Upper lobe of left lung (tissue), 6 donors: ENCODE results near the gene ZGLP1. TPM values are rescaled to one million over a fixed set of nuclear protein-coding genes. Genes with fewer than 3 reads are reported as not detected.

Experiments
- ATAC-seq, 2 donors: fragments of 200-7000 bp; cut with Tn5 transposase; one replicate each; pipeline ENCODE4 v1.9.1; 2022; ENCODE audit warnings: mild to moderate bottlenecking in 2 of 2, moderate library complexity in 2 of 2; ENCODE audit not compliant: low FRiP score in 2 of 2
- DNase-seq, 2 donors: peaks; one replicate each; pipeline ENCODE4 v3.0.0-alpha.2; 2019 to 2020
- H3K27ac ChIP-seq, 4 donors: fragments of 200-600 bp; sonication (generic); one replicate each; pipeline ENCODE4 v1.5.1; 2016 to 2019
- H3K27me3 ChIP-seq, 4 donors: fragments of 200-600 bp; sonication (generic); one replicate each; pipeline ENCODE4 v1.5.1; 2017 to 2019
- H3K36me3 ChIP-seq, 4 donors: fragments of 200-600 bp; sonication (generic); one replicate each; pipeline ENCODE4 v1.5.1; 2016 to 2019
- H3K4me1 ChIP-seq, 4 donors: fragments of 200-600 bp; sonication (generic); one replicate each; pipeline ENCODE4 v1.5.1; 2018 to 2019
- H3K4me3 ChIP-seq, 4 donors: fragments of 200-600 bp; sonication (generic); one replicate each; pipeline ENCODE4 v1.5.1; 2017 to 2019; ENCODE audit warnings: mild to moderate bottlenecking in 2 of 4, moderate library complexity in 1 of 4
- H3K9me3 ChIP-seq, 4 donors: fragments of 200-600 bp; sonication (generic); one replicate each; pipeline ENCODE4 v1.5.1; 2018 to 2019
- EP300 ChIP-seq, 4 donors: sonication (generic); formaldehyde crosslinking; IDR thresholded peaks; one replicate each; pipeline ENCODE4 v1.5.1; 2017; ENCODE audit warnings: antibody characterized with exemption in 4 of 4, control low read depth in 2 of 4
- POLR2A ChIP-seq, 4 donors: fragments of 450-650 bp; IDR thresholded peaks; one replicate each; pipeline ENCODE4 v1.5.1; 2016 to 2017; ENCODE audit warnings: antibody characterized with exemption in 4 of 4, mild to moderate bottlenecking in 2 of 4
- POLR2AphosphoS5 ChIP-seq, 2 donors: sonication (generic); formaldehyde crosslinking; IDR thresholded peaks; one replicate each; pipeline ENCODE4 v1.5.1; 2017; ENCODE audit warnings: antibody characterized with exemption in 2 of 2
- WGBS, 2 donors: methylation state at CpG; one replicate each; pipeline ENCODE4 v1.1.5; 2017 to 2018; 5-methylcytosine and 5-hydroxymethylcytosine counted together
- total RNA-seq, 6 donors: library from RNA; depleted of rRNA in 4 of 6; stranded (reverse); fragments of >200 nt in 4 of 6; gene quantifications; one replicate each; pipeline versions ENCODE4 v1.1.0 to v1.2.1, GENCODE V29; 2016 to 2021
- TF ChIP-seq, protein P1 (sequence below), 6 experiments: fragments of 450-650 bp in 4 of 6; fragments of 200-600 bp in 2 of 6; sonication (generic) in 2 of 6; IDR thresholded peaks; one replicate each; pipeline ENCODE4 v1.5.1; 2016 to 2019; ENCODE audit warnings: antibody characterized with exemption in 6 of 6
- donor health status: DM: no; HTN: no; CAD: no; lungs with moderate emphysema.
- donor health status: DM: no; HTN: yes; CAD: no; lungs with severe emphysema.

ZGLP1 gene
- total RNA-seq, 6 donors from 2014 or later, result 1.8 to 21.6 (median 5.4) TPM

DNA sequence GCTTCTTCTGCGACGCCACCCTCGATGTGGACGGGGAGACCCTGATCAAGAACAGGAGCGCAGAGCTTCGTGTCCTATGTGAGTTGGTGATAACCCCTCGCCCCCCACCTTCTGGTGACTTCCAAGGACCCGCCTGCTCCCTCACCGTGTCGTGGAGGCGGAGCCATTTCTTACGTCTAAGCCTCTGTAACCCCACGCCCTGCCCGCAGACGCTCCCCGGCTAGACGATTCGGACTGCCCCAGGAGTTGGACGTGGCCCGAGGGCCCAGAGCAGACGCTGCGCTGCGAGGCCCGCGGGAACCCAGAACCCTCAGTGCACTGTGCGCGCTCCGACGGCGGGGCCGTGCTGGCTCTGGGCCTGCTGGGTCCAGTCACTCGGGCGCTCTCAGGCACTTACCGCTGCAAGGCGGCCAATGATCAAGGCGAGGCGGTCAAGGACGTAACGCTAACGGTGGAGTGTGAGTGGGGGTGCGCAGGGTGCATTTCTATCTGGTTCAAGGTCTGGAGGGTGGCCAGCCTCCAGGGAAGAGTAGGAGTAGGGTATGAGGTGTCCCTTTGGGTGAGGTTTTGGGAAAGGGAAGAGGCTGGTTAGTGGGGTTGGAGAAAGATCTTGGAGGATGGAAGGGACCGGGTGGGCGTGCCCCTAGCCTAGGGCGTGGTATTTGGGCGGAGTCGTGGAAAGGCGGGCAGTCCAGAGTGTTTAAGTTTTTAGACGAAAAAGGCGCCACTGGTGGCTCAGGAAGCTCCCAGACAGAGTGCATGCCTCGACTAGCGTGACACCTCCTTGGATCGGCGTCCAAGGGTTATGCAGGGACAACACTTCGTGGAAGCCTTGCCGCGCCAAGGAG lies 16.6 kb downstream of the ZGLP1 start:
- no peaks in the 10 kb centered on the region for H3K9me3 ChIP-seq
- ATAC-seq (no peak), DNase-seq (peak; percentile 47 to 87)
- H3K27ac ChIP-seq, result peak overlapping the region in 2 of 4 donors; percentile 11 to 73
- peaks cover 0 to 50% (median 23%) of the 10 kb centered on the region in 4 donors for H3K27me3 ChIP-seq
- peak in 1 of 4 donors; percentile 48 for TF ChIP-seq POLR2A (IDR thresholded peaks at IDR 0.05)
- no peak for TF ChIP-seq EP300 (IDR thresholded peaks at IDR 0.05)
- TF ChIP-seq POLR2AphosphoS5 (IDR thresholded peaks at IDR 0.05), result no peak
- TF ChIP-seq, protein P1, sequence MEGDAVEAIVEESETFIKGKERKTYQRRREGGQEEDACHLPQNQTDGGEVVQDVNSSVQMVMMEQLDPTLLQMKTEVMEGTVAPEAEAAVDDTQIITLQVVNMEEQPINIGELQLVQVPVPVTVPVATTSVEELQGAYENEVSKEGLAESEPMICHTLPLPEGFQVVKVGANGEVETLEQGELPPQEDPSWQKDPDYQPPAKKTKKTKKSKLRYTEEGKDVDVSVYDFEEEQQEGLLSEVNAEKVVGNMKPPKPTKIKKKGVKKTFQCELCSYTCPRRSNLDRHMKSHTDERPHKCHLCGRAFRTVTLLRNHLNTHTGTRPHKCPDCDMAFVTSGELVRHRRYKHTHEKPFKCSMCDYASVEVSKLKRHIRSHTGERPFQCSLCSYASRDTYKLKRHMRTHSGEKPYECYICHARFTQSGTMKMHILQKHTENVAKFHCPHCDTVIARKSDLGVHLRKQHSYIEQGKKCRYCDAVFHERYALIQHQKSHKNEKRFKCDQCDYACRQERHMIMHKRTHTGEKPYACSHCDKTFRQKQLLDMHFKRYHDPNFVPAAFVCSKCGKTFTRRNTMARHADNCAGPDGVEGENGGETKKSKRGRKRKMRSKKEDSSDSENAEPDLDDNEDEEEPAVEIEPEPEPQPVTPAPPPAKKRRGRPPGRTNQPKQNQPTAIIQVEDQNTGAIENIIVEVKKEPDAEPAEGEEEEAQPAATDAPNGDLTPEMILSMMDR (IDR thresholded peaks at IDR 0.05), result no peak
- H3K4me3 ChIP-seq, result peak overlapping the region; percentile 3 to 64 (median 46)
- WGBS, 2 donors, result 37 to 45% methylated on average over 28 to 40 of the region's 56 CpGs
- H3K36me3 ChIP-seq, result no peaks in the 10 kb centered on the region
- H3K4me1 ChIP-seq, result peaks cover 77 to 83% (median 80%) of the 10 kb centered on the region in 4 donors

DNA sequence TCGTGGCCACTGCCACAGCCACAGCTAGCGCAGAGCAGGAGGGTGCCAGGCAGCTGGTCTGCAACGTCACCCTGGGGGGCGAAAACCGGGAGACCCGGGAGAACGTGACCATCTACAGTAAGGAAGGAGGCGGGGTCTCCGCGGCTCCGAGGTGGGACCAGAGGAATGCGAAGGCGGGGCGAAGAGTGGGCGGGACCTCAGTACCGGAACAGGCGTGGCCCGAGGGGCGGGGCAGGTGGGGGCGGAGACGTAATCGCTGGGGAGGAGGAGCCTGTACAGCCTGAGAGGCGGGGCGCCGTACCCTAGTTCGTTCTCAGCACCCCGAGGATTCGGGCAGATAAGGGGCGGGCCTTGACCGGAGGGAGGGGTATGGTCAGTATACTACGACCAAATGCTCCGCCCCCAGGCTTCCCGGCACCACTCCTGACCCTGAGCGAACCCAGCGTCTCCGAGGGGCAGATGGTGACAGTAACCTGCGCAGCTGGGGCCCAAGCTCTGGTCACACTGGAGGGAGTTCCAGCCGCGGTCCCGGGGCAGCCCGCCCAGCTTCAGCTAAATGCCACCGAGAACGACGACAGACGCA lies 17.3 kb downstream of the ZGLP1 start:
- peaks cover 82 to 90% (median 87%) of the 10 kb centered on the region in 4 donors for H3K4me1 ChIP-seq
- H3K27me3 ChIP-seq, result peaks cover 0 to 50% (median 23%) of the 10 kb centered on the region in 4 donors
- peak; percentile 79 to 89 for ATAC-seq

DNA sequence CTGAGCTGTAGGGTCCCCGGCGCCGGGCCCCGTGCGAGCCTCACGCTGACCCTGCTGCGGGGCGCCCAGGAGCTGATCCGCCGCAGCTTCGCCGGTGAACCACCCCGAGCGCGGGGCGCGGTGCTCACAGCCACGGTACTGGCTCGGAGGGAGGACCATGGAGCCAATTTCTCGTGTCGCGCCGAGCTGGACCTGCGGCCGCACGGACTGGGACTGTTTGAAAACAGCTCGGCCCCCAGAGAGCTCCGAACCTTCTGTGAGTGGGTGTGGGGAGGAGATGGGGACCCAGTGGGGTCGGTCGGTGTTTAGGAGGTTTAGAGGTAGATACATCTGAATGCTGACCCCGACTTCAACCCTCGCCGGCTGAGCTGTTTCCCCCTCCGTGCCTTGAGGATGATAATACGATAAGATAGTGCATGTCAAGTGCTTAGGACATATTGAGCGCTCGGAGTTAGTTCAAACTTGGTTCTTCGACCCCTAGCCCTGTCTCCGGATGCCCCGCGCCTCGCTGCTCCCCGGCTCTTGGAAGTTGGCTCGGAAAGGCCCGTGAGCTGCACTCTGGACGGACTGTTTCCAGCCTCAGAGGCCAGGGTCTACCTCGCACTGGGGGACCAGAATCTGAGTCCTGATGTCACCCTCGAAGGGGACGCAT lies 17.9 kb downstream of the ZGLP1 start:
- Histone ChIP-seq H3K27ac (peak overlapping the region; percentile 37 to 82 (median 66)), H3K4me1 (peaks cover 88 to 96% (median 93%) of the 10 kb centered on the region in 4 donors), H3K36me3 (no peaks in the 10 kb centered on the region), H3K27me3 (peaks cover 0 to 50% (median 23%) of the 10 kb centered on the region in 4 donors), H3K9me3 (no peaks in the 10 kb centered on the region), H3K4me3 (peak overlapping the region in 3 of 4 donors; percentile 39 to 64 (median 54))
- no peak for TF ChIP-seq EP300 (IDR thresholded peaks at IDR 0.05)
- TF ChIP-seq POLR2A (IDR thresholded peaks at IDR 0.05), result no peak
- TF ChIP-seq POLR2AphosphoS5 (IDR thresholded peaks at IDR 0.05), result no peak
- DNase-seq, result peak in 1 of 2 donors; percentile 91
- 1 to 6% methylated on average over 19 to 49 of the region's 49 CpGs for WGBS, 2 donors
- peak in 1 of 2 donors; percentile 5 for ATAC-seq

More for the DNA sequence above, 17.3 kb downstream of the ZGLP1 start:
- H3K36me3 ChIP-seq, result no peaks in the 10 kb centered on the region
- H3K27ac ChIP-seq, result peak overlapping the region; percentile 37 to 82 (median 66)
- H3K9me3 ChIP-seq, result no peaks in the 10 kb centered on the region
- TF ChIP-seq EP300 (IDR thresholded peaks at IDR 0.05) (no peak), POLR2A (IDR thresholded peaks at IDR 0.05) (no peak), POLR2AphosphoS5 (IDR thresholded peaks at IDR 0.05) (peak in 1 of 2 donors; percentile 6)
- TF ChIP-seq, protein P1 (IDR thresholded peaks at IDR 0.05), result no peak
- peak; percentile 96 to 98 for DNase-seq
- WGBS, 2 donors, result 1 to 7% methylated on average over 15 to 28 of the region's 45 CpGs
- H3K4me3 ChIP-seq, result peak overlapping the region in 3 of 4 donors; percentile 39 to 64 (median 54)

DNA sequence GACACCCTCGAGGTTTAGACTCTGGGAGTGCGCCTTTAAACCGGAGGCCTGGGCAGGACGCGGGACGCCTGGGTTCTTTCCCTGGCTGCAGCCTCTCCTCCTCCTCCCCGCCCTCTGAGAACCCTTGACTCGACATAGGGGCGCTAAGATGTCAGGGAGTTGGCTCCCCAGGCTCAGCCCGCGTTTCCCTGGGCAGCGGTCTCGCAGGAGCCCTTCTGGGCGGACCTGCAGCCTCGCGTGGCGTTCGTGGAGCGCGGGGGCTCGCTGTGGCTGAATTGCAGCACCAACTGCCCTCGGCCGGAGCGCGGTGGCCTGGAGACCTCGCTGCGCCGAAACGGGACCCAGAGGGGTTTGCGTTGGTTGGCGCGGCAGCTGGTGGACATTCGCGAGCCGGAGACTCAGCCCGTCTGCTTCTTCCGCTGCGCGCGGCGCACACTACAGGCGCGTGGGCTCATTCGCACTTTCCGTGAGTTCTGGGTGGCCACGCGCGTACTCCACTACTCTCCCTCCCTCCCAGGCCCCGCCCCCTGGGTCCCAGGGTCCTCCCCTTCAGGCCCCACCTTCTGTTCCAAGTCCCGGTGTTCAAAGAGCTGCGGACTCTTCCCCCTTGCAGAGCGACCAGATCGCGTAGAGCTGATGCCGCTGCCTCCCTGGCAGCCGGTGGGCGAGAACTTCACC lies 18.6 kb downstream of the ZGLP1 start:
- 2% methylated on average over 19 to 33 of the region's 57 CpGs for WGBS, 2 donors

More for the DNA sequence above, 18.6 kb downstream of the ZGLP1 start:
- DNase-seq (peak; percentile 81 to 92), ATAC-seq (peak; percentile 5 to 53)
- Histone ChIP-seq H3K36me3 (peaks cover 0 to 3% (median under 1%) of the 10 kb centered on the region in 4 donors), H3K27ac (peak overlapping the region; percentile 37 to 82 (median 66)), H3K27me3 (peaks cover 0 to 47% (median 22%) of the 10 kb centered on the region in 4 donors), H3K4me1 (peaks cover 92 to 100% (median 98%) of the 10 kb centered on the region in 4 donors), H3K4me3 (peak overlapping the region; percentile 14 to 64 (median 46)), H3K9me3 (no peaks in the 10 kb centered on the region)
- peak in 1 of 2 donors; percentile 59 for TF ChIP-seq POLR2AphosphoS5 (IDR thresholded peaks at IDR 0.05)
- TF ChIP-seq, protein P1 (IDR thresholded peaks at IDR 0.05), result no peak
- no peak for TF ChIP-seq EP300 (IDR thresholded peaks at IDR 0.05)
- peak in 3 of 4 donors; percentile 45 to 72 (median 52) for TF ChIP-seq POLR2A (IDR thresholded peaks at IDR 0.05)
